IMR-90 (cell line): ENCODE measurements around the gene GK. TPM values are rescaled to one million over a fixed set of nuclear protein-coding genes. Genes with fewer than 3 reads are reported as not detected.

ENCODE experiments used
- ATAC-seq: fragments of 200-7000 bp; cut with Tn5 transposase; 2 replicates; pipeline ENCODE4 v1.9.1; 2020; ENCODE audit warnings: low read depth, mild to moderate bottlenecking, moderate library complexity
- BruUV-seq: library from RNA; stranded (reverse); fragments of 400-500 nt; replicated peaks from 2 replicates; lab custom pipeline; 2021; lab: Mats Ljungman, UMichigan
- CTCF ChIA-PET: fragments of 300-600 bp; formaldehyde crosslinking; extraction: SDS; loops from one replicate; lab custom pipeline; 2021; ENCODE audit warnings: antibody characterized with exemption; lab: Yijun Ruan, JAX
- POLR2A ChIA-PET: fragments of 300-600 bp; sonication (Branson Sonifier 250); formaldehyde crosslinking; loops from one replicate; lab custom pipeline; 2022; ENCODE audit warnings: antibody characterized with exemption; ENCODE audit not compliant: unreplicated experiment; lab: Charles Lee
- DNase-seq: peaks from one replicate; pipeline ENCODE4 v3.0.0; 2013
- H2AFZ ChIP-seq: replicated peaks from 2 replicates; pipeline ENCODE3; 2013; ENCODE audit warnings: low read length, mild to moderate bottlenecking; ENCODE audit not compliant: poor library complexity
- H2AK5ac ChIP-seq: 2 replicates; pipeline ENCODE4 v1.6.1; 2013; ENCODE audit warnings: low read depth, low read length, inconsistent platforms
- H2AK9ac ChIP-seq: replicated peaks from 2 replicates; pipeline ENCODE3; 2013; ENCODE audit warnings: mild to moderate bottlenecking, low read depth, low read length, moderate library complexity; ENCODE audit not compliant: poor library complexity
- H2BK120ac ChIP-seq: 2 replicates; pipeline ENCODE4 v1.6.1; 2013; ENCODE audit warnings: low read depth, low read length, inconsistent platforms
- H2BK15ac ChIP-seq: 3 replicates; pipeline ENCODE4 v1.6.1; 2013; ENCODE audit warnings: low read depth, low read length, inconsistent platforms
- H2BK20ac ChIP-seq: 2 replicates; pipeline ENCODE4 v1.6.1; 2013; ENCODE audit warnings: low read depth, mild to moderate bottlenecking, inconsistent platforms, low read length, moderate library complexity
- H2BK5ac ChIP-seq: 2 replicates; pipeline ENCODE4 v1.6.1; 2013; ENCODE audit warnings: mild to moderate bottlenecking, low read depth, low read length, inconsistent platforms; ENCODE audit not compliant: poor library complexity, severe bottlenecking
- H3K14ac ChIP-seq: replicated peaks from 2 replicates; pipeline ENCODE4 v1.6.1; 2013; ENCODE audit warnings: low read depth, low read length, inconsistent platforms
- H3K18ac ChIP-seq: 2 replicates; pipeline ENCODE4 v1.6.1; 2013; ENCODE audit warnings: low read depth, low read length, control low read depth
- H3K23ac ChIP-seq: 2 replicates; pipeline ENCODE4 v1.6.1; 2013; ENCODE audit warnings: low read depth, low read length, inconsistent platforms
- H3K27ac ChIP-seq: 2 replicates; pipeline ENCODE4 v1.5.1; 2013; ENCODE audit warnings: mild to moderate bottlenecking, control low read depth, low read length; ENCODE audit not compliant: insufficient read depth
- H3K27me3 ChIP-seq: 2 replicates; pipeline ENCODE4 v1.6.1; 2013; ENCODE audit warnings: low read length; ENCODE audit not compliant: control insufficient read depth, insufficient read depth
- H3K36me3 ChIP-seq: 2 replicates; pipeline ENCODE4 v1.6.1; 2013; ENCODE audit warnings: low read length, mixed read lengths; ENCODE audit not compliant: control insufficient read depth, insufficient read depth
- H3K4ac ChIP-seq: 2 replicates; pipeline ENCODE4 v1.6.1; 2013; ENCODE audit warnings: low read depth, low read length, inconsistent platforms
- H3K4me1 ChIP-seq: 2 replicates; pipeline ENCODE4 v1.6.1; 2013; ENCODE audit warnings: low read length, mixed read lengths; ENCODE audit not compliant: control insufficient read depth, insufficient read depth
- H3K4me2 ChIP-seq: 2 replicates; pipeline ENCODE4 v1.6.1; 2013; ENCODE audit warnings: low read depth, mild to moderate bottlenecking, control low read depth, low read length, moderate library complexity
- H3K4me3 ChIP-seq: 2 replicates; pipeline ENCODE4 v1.5.1; 2013; ENCODE audit warnings: low read depth, mild to moderate bottlenecking, control low read depth, low read length, moderate library complexity; ENCODE audit not compliant: insufficient read depth
- H3K56ac ChIP-seq: 2 replicates; pipeline ENCODE4 v1.6.1; 2013; ENCODE audit warnings: low read length, inconsistent platforms; ENCODE audit not compliant: insufficient read depth; ENCODE audit errors: extremely low read depth
- H3K79me1 ChIP-seq, 2 experiments: 2 replicates each; pipeline ENCODE4 v1.6.1; 2013; ENCODE audit warnings: low read length in 2 of 2, inconsistent platforms in 1 of 2, low read depth in 1 of 2
- H3K9ac ChIP-seq: 2 replicates; pipeline ENCODE4 v1.6.1; 2013; ENCODE audit warnings: low read depth, low read length, control low read depth
- H3K9me1 ChIP-seq: 2 replicates; pipeline ENCODE4 v1.6.1; 2013; ENCODE audit warnings: low read length, inconsistent platforms; ENCODE audit not compliant: insufficient read depth
- H3K9me3 ChIP-seq: 2 replicates; pipeline ENCODE4 v1.6.1; 2013; ENCODE audit warnings: low read length; ENCODE audit not compliant: control insufficient read depth, insufficient read depth
- H4K20me1 ChIP-seq: 2 replicates; pipeline ENCODE4 v1.6.1; 2013; ENCODE audit warnings: low read length, inconsistent platforms; ENCODE audit not compliant: insufficient read depth
- H4K5ac ChIP-seq: 2 replicates; pipeline ENCODE4 v1.6.1; 2013; ENCODE audit warnings: mild to moderate bottlenecking, low read depth, low read length, control low read depth
- H4K8ac ChIP-seq, 2 experiments: 2 replicates each; pipeline ENCODE4 v1.6.1; 2013; ENCODE audit warnings: low read depth in 2 of 2, low read length in 2 of 2, control low read depth in 1 of 2, inconsistent platforms in 1 of 2
- H4K91ac ChIP-seq: 2 replicates; pipeline ENCODE4 v1.6.1; 2013; ENCODE audit warnings: low read depth, low read length, inconsistent platforms; ENCODE audit not compliant: insufficient read depth
- BHLHE40 ChIP-seq: fragments of 150-350 bp; IDR thresholded peaks from 2 replicates; pipeline ENCODE4 v1.6.1; 2016; ENCODE audit warnings: mild to moderate bottlenecking, low read depth, low read length
- CEBPB ChIP-seq: IDR thresholded peaks from 2 replicates; pipeline ENCODE4 v1.6.1; 2012; ENCODE audit warnings: low read depth, low read length, improper control_type of control experiment
- MAFK ChIP-seq: IDR thresholded peaks from 2 replicates; pipeline ENCODE4 v1.6.1; 2012; ENCODE audit warnings: low read depth, low read length, improper control_type of control experiment
- MAZ ChIP-seq: IDR thresholded peaks from 2 replicates; pipeline ENCODE4 v1.6.1; 2012; ENCODE audit warnings: low read depth, mild to moderate bottlenecking, low read length, improper control_type of control experiment, moderate library complexity, borderline replicate concordance
- MXI1 ChIP-seq: IDR thresholded peaks from 2 replicates; pipeline ENCODE4 v1.6.1; 2012; ENCODE audit warnings: low read depth, mild to moderate bottlenecking, low read length, moderate library complexity, borderline replicate concordance
- NFE2L2 ChIP-seq: fragments of 150-350 bp; IDR thresholded peaks from 2 replicates; pipeline ENCODE4 v1.6.1; 2016; ENCODE audit warnings: low read depth, mild to moderate bottlenecking, low read length
- POLR2A ChIP-seq: IDR thresholded peaks from 2 replicates; pipeline ENCODE4 v1.6.1; 2012; ENCODE audit warnings: mild to moderate bottlenecking, low read depth, low read length
- RCOR1 ChIP-seq: IDR thresholded peaks from 2 replicates; pipeline ENCODE4 v1.6.1; 2012; ENCODE audit warnings: mild to moderate bottlenecking, low read length, improper control_type of control experiment; ENCODE audit not compliant: insufficient replicate concordance
- RFX5 ChIP-seq: IDR thresholded peaks from 2 replicates; pipeline ENCODE4 v1.8.0; 2012; ENCODE audit warnings: low read depth, mild to moderate bottlenecking, low read length, moderate library complexity
- WGBS, 2 experiments: methylation state at CpG; one replicate each; pipeline versions ENCODE4 v1.1.5 to v1.1.7; 2013; ENCODE audit warnings: missing lambda C conversion rate in 2 of 2; ENCODE audit not compliant: insufficient read length in 1 of 2; ENCODE audit errors: extremely low coverage in 2 of 2; 5-methylcytosine and 5-hydroxymethylcytosine counted together
- dilution Hi-C: fragments of 300-500 bp; cut with HindIII; formaldehyde crosslinking; loops from one replicate; pipeline ENCODE4 v1.14.3; 2018; ENCODE audit warnings: low sequenced_read_pairs; ENCODE audit not compliant: unreplicated experiment
- in situ Hi-C: fragments of 300-500 bp; cut with MboI; formaldehyde crosslinking; loops from 3 replicates; pipeline ENCODE4 v1.14.3; 2019; ENCODE audit warnings: low sequenced_read_pairs, inconsistent platforms, mixed read lengths
- intact Hi-C: fragments of 100-400 bp; cut with micrococcal nuclease; formaldehyde crosslinking; loops from 2 replicates; pipeline ENCODE4 v1.10.0; 2022
- polyA plus RNA-seq, 3 experiments: library from polyadenylated mRNA; depleted of rRNA; stranded (reverse); fragments of >200 nt; gene quantifications; 2 replicates each; pipeline ENCODE4 v1.2.3, GENCODE V29; 2012; ENCODE audit warnings: low replicate concordance in 1 of 3
- total RNA-seq: library from RNA; depleted of rRNA; stranded (reverse); fragments of >200 nt; gene quantifications from 2 replicates; pipeline ENCODE4 v1.2.3, GENCODE V29; 2012
- TF ChIP-seq, protein P1 (sequence below): fragments of 150-350 bp; IDR thresholded peaks from 2 replicates; pipeline ENCODE4 v1.6.1; 2017; ENCODE audit warnings: mild to moderate bottlenecking, antibody characterized with exemption, low read length, low read depth

Gene GK
- total and polyA plus RNA-seq, 2 of the 4 experiments (the other 2 are of a cell fraction), result 7.6 to 9.3 TPM

DNA sequence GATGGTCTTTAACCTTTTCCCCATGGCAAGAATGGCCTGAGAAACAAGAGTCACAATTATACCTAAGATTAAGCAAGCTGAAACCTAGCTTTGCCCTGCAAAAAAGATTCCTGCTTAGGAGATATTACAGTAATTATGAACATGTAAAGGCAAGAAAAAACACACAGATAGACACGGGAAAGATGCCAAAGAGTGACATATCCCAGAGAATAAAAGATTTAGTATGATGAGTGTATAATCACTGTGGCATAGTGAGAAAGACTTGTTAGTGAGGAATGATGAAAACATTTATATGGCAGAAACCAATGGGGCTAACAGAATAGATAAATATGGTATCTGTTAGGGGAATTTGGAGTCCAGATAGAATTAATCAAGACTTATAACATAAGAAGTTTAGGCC is 46.1 kb upstream of the GK start:
- H3K56ac ChIP-seq, result no peak overlapping the region
- no peak overlapping the region for H4K5ac ChIP-seq
- H3K27ac ChIP-seq, result no peak overlapping the region
- H2BK120ac ChIP-seq, result no peak overlapping the region
- no peaks in the 10 kb centered on the region for H3K9me1 ChIP-seq
- no peak overlapping the region for H4K8ac ChIP-seq
- no peak overlapping the region for H3K18ac ChIP-seq
- H3K36me3 ChIP-seq, result no peaks in the 10 kb centered on the region
- ATAC-seq (no peak), DNase-seq (no peak)
- no peak overlapping the region for H3K23ac ChIP-seq
- ChIA-PET CTCF (no interaction called here), POLR2A (no interaction called here)
- H2AFZ ChIP-seq, result no peak overlapping the region
- no peak overlapping the region for H2AK9ac ChIP-seq
- no peak overlapping the region for H4K91ac ChIP-seq
- H3K4me1 ChIP-seq, result no peaks in the 10 kb centered on the region
- H2BK15ac ChIP-seq, result no peak overlapping the region
- dilution Hi-C loops (no loop called here), in situ Hi-C loops (no loop called here), intact Hi-C loops (no loop called here)
- no peak overlapping the region for H3K4me3 ChIP-seq
- TF ChIP-seq MAZ (no peak), NFE2L2 (no peak), CEBPB (no peak), POLR2A (no peak), MXI1 (no peak), RCOR1 (no peak), MAFK (no peak), BHLHE40 (no peak), RFX5 (no peak)
- TF ChIP-seq, protein P1, sequence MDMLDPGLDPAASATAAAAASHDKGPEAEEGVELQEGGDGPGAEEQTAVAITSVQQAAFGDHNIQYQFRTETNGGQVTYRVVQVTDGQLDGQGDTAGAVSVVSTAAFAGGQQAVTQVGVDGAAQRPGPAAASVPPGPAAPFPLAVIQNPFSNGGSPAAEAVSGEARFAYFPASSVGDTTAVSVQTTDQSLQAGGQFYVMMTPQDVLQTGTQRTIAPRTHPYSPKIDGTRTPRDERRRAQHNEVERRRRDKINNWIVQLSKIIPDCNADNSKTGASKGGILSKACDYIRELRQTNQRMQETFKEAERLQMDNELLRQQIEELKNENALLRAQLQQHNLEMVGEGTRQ, result no peak
- H3K27me3 ChIP-seq, result no peaks in the 10 kb centered on the region
- H3K14ac ChIP-seq, result no peak overlapping the region
- H3K9ac ChIP-seq, result no peak overlapping the region
- WGBS, 2 experiments, result 0% methylated on average over 1 of the region's 1 CpG; no CpG with 5 or more reads in 1 of the 2 experiments
- no peak overlapping the region for H2AK5ac ChIP-seq
- no peak overlapping the region for H3K4me2 ChIP-seq
- no peak overlapping the region for H3K4ac ChIP-seq
- H3K79me1 ChIP-seq, result no peaks in the 10 kb centered on the region
- H4K20me1 ChIP-seq, result no peaks in the 10 kb centered on the region
- no TSS peak for BruUV-seq
- no peak overlapping the region for H2BK5ac ChIP-seq
- H2BK20ac ChIP-seq, result no peak overlapping the region
- H3K9me3 ChIP-seq, result no peaks in the 10 kb centered on the region
